Measurements from ENCODE around the gene BTN1A1.
"Not testable (repeated sequence)": the region's sequence is repeated elsewhere in the genome, so short reads cannot be mapped to it uniquely, and the experiment has no call there.

Gene BTN1A1

GRCh38 chr6:26493258-26493657, 6.8 kb upstream of the BTN1A1 start:
- no peak overlapping the region for H3K9ac ChIP-seq (ENCODE audit: insufficient read length)
- H3K36me3 ChIP-seq (ENCODE audit: insufficient read depth, low read length), result no peaks in the 10 kb centered on the region
- no peak overlapping the region for H3K4me3 ChIP-seq
- TF ChIP-seq FOXP2 (optimal IDR thresholded peaks at IDR 0.05; ENCODE audit: control extremely low read depth, extremely low read length, insufficient read depth), result no peak
- no peak for TF ChIP-seq EZH2 (IDR thresholded peaks at IDR 0.05)
- no peak for TF ChIP-seq POLR2AphosphoS5 (IDR thresholded peaks at IDR 0.05; ENCODE audit: borderline replicate concordance, low read depth, low read length)
- no peak overlapping the region for H3K27ac ChIP-seq
- DNase-seq (ENCODE audit: low read depth, low spot score), result no peak
- H3K9me3 ChIP-seq (ENCODE audit: low read depth, low read length), result no peaks in the 10 kb centered on the region

GRCh38 chr6:26494117-26494516, 6.0 kb upstream of the BTN1A1 start:
- Histone ChIP-seq H3K9ac (ENCODE audit: insufficient read length) (no peak overlapping the region), H3K36me3 (ENCODE audit: insufficient read depth, low read length) (no peaks in the 10 kb centered on the region), H3K9me3 (ENCODE audit: low read depth, low read length) (no peaks in the 10 kb centered on the region), H3K4me3 (no peak overlapping the region), H3K27ac (no peak overlapping the region)
- TF ChIP-seq POLR2AphosphoS5 (IDR thresholded peaks at IDR 0.05; ENCODE audit: borderline replicate concordance, low read depth, low read length) (no peak), FOXP2 (optimal IDR thresholded peaks at IDR 0.05; ENCODE audit: control extremely low read depth, extremely low read length, insufficient read depth) (no peak), EZH2 (IDR thresholded peaks at IDR 0.05) (no peak)
- DNase-seq (ENCODE audit: low read depth, low spot score), result no peak

GRCh38 chr6:26495281-26495680, 4.8 kb upstream of the BTN1A1 start:
- Histone ChIP-seq H3K27ac (no peak overlapping the region), H3K9me3 (ENCODE audit: low read depth, low read length) (no peaks in the 10 kb centered on the region), H3K4me3 (no peak overlapping the region), H3K36me3 (ENCODE audit: insufficient read depth, low read length) (no peaks in the 10 kb centered on the region), H3K9ac (ENCODE audit: insufficient read length) (no peak overlapping the region)
- TF ChIP-seq POLR2AphosphoS5 (IDR thresholded peaks at IDR 0.05; ENCODE audit: borderline replicate concordance, low read depth, low read length), result no peak
- no peak for TF ChIP-seq FOXP2 (optimal IDR thresholded peaks at IDR 0.05; ENCODE audit: control extremely low read depth, extremely low read length, insufficient read depth)
- no peak for TF ChIP-seq EZH2 (IDR thresholded peaks at IDR 0.05)
- DNase-seq (ENCODE audit: low read depth, low spot score), result no peak

- TF ChIP-seq FOXP2 (optimal IDR thresholded peaks at IDR 0.05; ENCODE audit: control extremely low read depth, extremely low read length, insufficient read depth) (no peak), EZH2 (IDR thresholded peaks at IDR 0.05) (no peak), POLR2AphosphoS5 (IDR thresholded peaks at IDR 0.05; ENCODE audit: borderline replicate concordance, low read depth, low read length) (no peak)
- Histone ChIP-seq H3K9ac (ENCODE audit: insufficient read length) (no peak overlapping the region), H3K9me3 (ENCODE audit: low read depth, low read length) (no peaks in the 10 kb centered on the region), H3K27ac (no peak overlapping the region), H3K36me3 (ENCODE audit: insufficient read depth, low read length) (no peaks in the 10 kb centered on the region), H3K4me3 (no peak overlapping the region)
- no peak for DNase-seq (ENCODE audit: low read depth, low spot score)
Observed at GRCh38 chr6:26497610-26498009, 2.5 kb upstream of the BTN1A1 start.

GRCh38 chr6:26501482-26501986, 1.4 kb downstream of the BTN1A1 start:
- no peak overlapping the region for H3K27ac ChIP-seq
- no peak overlapping the region for H3K9ac ChIP-seq (ENCODE audit: insufficient read length)
- no peaks in the 10 kb centered on the region for H3K9me3 ChIP-seq (ENCODE audit: low read depth, low read length)
- no peak overlapping the region for H3K4me3 ChIP-seq
- TF ChIP-seq EZH2 (IDR thresholded peaks at IDR 0.05) (no peak), FOXP2 (optimal IDR thresholded peaks at IDR 0.05; ENCODE audit: control extremely low read depth, extremely low read length, insufficient read depth) (no peak), POLR2AphosphoS5 (IDR thresholded peaks at IDR 0.05; ENCODE audit: borderline replicate concordance, low read depth, low read length) (no peak)
- DNase-seq (ENCODE audit: low read depth, low spot score), result no peak
- no peaks in the 10 kb centered on the region for H3K36me3 ChIP-seq (ENCODE audit: insufficient read depth, low read length)

GRCh38 chr6:26502165-26502564, 2.1 kb downstream of the BTN1A1 start:
- TF ChIP-seq FOXP2 (optimal IDR thresholded peaks at IDR 0.05; ENCODE audit: control extremely low read depth, extremely low read length, insufficient read depth) (no peak), POLR2AphosphoS5 (IDR thresholded peaks at IDR 0.05; ENCODE audit: borderline replicate concordance, low read depth, low read length) (no peak), EZH2 (IDR thresholded peaks at IDR 0.05) (no peak)
- Histone ChIP-seq H3K9me3 (ENCODE audit: low read depth, low read length) (no peaks in the 10 kb centered on the region), H3K36me3 (ENCODE audit: insufficient read depth, low read length) (no peaks in the 10 kb centered on the region), H3K9ac (ENCODE audit: insufficient read length) (no peak overlapping the region), H3K4me3 (no peak overlapping the region), H3K27ac (no peak overlapping the region)
- DNase-seq (ENCODE audit: low read depth, low spot score), result no peak

GRCh38 chr6:26502626-26503025, 2.5 kb downstream of the BTN1A1 start:
- no peak for TF ChIP-seq FOXP2 (optimal IDR thresholded peaks at IDR 0.05; ENCODE audit: control extremely low read depth, extremely low read length, insufficient read depth)
- no peak for TF ChIP-seq POLR2AphosphoS5 (IDR thresholded peaks at IDR 0.05; ENCODE audit: borderline replicate concordance, low read depth, low read length)
- TF ChIP-seq EZH2 (IDR thresholded peaks at IDR 0.05), result no peak
- no peak overlapping the region for H3K9ac ChIP-seq (ENCODE audit: insufficient read length)
- H3K4me3 ChIP-seq, result no peak overlapping the region
- H3K36me3 ChIP-seq (ENCODE audit: insufficient read depth, low read length), result no peaks in the 10 kb centered on the region
- H3K9me3 ChIP-seq (ENCODE audit: low read depth, low read length), result no peaks in the 10 kb centered on the region
- no peak overlapping the region for H3K27ac ChIP-seq
- no peak for DNase-seq (ENCODE audit: low read depth, low spot score)

- DNase-seq (ENCODE audit: low read depth, low spot score), result no peak
Observed at GRCh38 chr6:26507658-26508057, 7.6 kb downstream of the BTN1A1 start.

GRCh38 chr6:26511033-26511432, 10.9 kb downstream of the BTN1A1 start:
- H3K36me3 ChIP-seq (ENCODE audit: insufficient read depth, low read length), result not testable (repeated sequence)

More at GRCh38 chr6:26507658-26508057, 7.6 kb downstream of the BTN1A1 start:
- Histone ChIP-seq H3K27ac (no peak overlapping the region), H3K36me3 (ENCODE audit: insufficient read depth, low read length) (no peaks in the 10 kb centered on the region), H3K9me3 (ENCODE audit: low read depth, low read length) (no peaks in the 10 kb centered on the region), H3K9ac (ENCODE audit: insufficient read length) (no peak overlapping the region), H3K4me3 (no peak overlapping the region)
- TF ChIP-seq POLR2AphosphoS5 (IDR thresholded peaks at IDR 0.05; ENCODE audit: borderline replicate concordance, low read depth, low read length) (no peak), FOXP2 (optimal IDR thresholded peaks at IDR 0.05; ENCODE audit: control extremely low read depth, extremely low read length, insufficient read depth) (no peak), EZH2 (IDR thresholded peaks at IDR 0.05) (no peak)

More at GRCh38 chr6:26511033-26511432, 10.9 kb downstream of the BTN1A1 start:
- not testable (repeated sequence) for H3K4me3 ChIP-seq; DNase-seq (ENCODE audit: low read depth, low spot score); H3K27ac ChIP-seq; H3K9me3 ChIP-seq (ENCODE audit: low read depth, low read length); H3K9ac ChIP-seq (ENCODE audit: insufficient read length)
